Body of pancreas (tissue), 4 donors: ENCODE measurements around the gene ADAMTSL1. TPM values are rescaled to one million over a fixed set of nuclear protein-coding genes. Genes with fewer than 3 reads are reported as not detected.

Source experiments
- ATAC-seq: fragments of 150-250 bp; one replicate; pipeline ENCODE4 v1.9.1; 2016
- DNase-seq, 4 donors: peaks; one replicate each; pipeline ENCODE4 v3.0.0-alpha.2; 2019
- H3K27ac ChIP-seq, 4 donors: fragments of 200-600 bp; sonication (generic); 1 replicate in 3 of 4; 2 replicates in 1 of 4; pipeline versions ENCODE4 v1.5.1 to v1.6.1; 2016 to 2019; ENCODE audit warnings: mild to moderate bottlenecking in 1 of 4, mixed read lengths in 1 of 4, moderate library complexity in 1 of 4
- H3K27me3 ChIP-seq, 2 donors: fragments of 200-600 bp; sonication (generic); one replicate each; pipeline ENCODE4 v1.6.0; 2016; ENCODE audit warnings: mild to moderate bottlenecking in 1 of 2
- H3K36me3 ChIP-seq, 2 donors: fragments of 200-600 bp; sonication (generic); replicated peaks in 1 of 2; 2 replicates each; pipeline ENCODE4 v1.5.1; 2016; ENCODE audit warnings: low read depth in 2 of 2; ENCODE audit not compliant: insufficient read depth in 1 of 2
- H3K4me1 ChIP-seq: fragments of 200-600 bp; sonication (generic); one replicate; pipeline ENCODE4 v1.6.0; 2016
- H3K4me3 ChIP-seq, 2 donors: fragments of 200-600 bp; sonication (generic); 1 replicate in 1 of 2; 2 replicates in 1 of 2; pipeline ENCODE4 v1.5.1; 2016 to 2019
- H3K9me3 ChIP-seq, 3 donors: fragments of 200-600 bp; sonication (generic); 1 replicate in 2 of 3; 2 replicates in 1 of 3; pipeline ENCODE4 v1.5.1; 2016
- CTCF ChIP-seq, 7 experiments: fragments of 450-650 bp in 4 of 7; fragments of 200-600 bp in 3 of 7; sonication (generic) in 3 of 7; IDR thresholded peaks; one replicate each; pipeline ENCODE4 v1.5.1; 2016 to 2019; ENCODE audit warnings: antibody characterized with exemption in 7 of 7
- POLR2A ChIP-seq, 3 donors: fragments of 450-650 bp; IDR thresholded peaks; one replicate each; pipeline ENCODE4 v1.6.1; 2016; ENCODE audit warnings: antibody characterized with exemption in 3 of 3, mild to moderate bottlenecking in 2 of 3
- WGBS, 2 donors: methylation state at CpG; one replicate each; pipeline ENCODE4 v1.1.5; 2017; 5-methylcytosine and 5-hydroxymethylcytosine counted together
- intact Hi-C: fragments of 100-400 bp; cut with DNase I; formaldehyde crosslinking; loops from one replicate; pipeline ENCODE4 v1.15.1; 2023
- total RNA-seq, 2 donors: library from RNA; depleted of rRNA; stranded (reverse); fragments of >200 nt; gene quantifications; one replicate each; pipeline ENCODE4 v1.1.0, GENCODE V29; 2016

Gene ADAMTSL1
- total RNA-seq, 2 donors from 2014 or later: 0.52 to 0.99 TPM

GRCh38 chr9:18683312-18683711 is 209.4 kb downstream of the ADAMTSL1 start:
- no peaks in the 10 kb centered on the region for H3K36me3 ChIP-seq
- H3K4me1 ChIP-seq: no peaks in the 10 kb centered on the region
- intact Hi-C loops: no loop called here
- WGBS, 2 donors: 75 to 86% methylated on average over 12 of the region's 12 CpGs
- no peaks in the 10 kb centered on the region for H3K27me3 ChIP-seq
- H3K9me3 ChIP-seq: no peaks in the 10 kb centered on the region
- no peak overlapping the region for H3K27ac ChIP-seq
- TF ChIP-seq CTCF (IDR thresholded peaks at IDR 0.05): no peak
- TF ChIP-seq POLR2A (IDR thresholded peaks at IDR 0.05): no peak
- no peak for ATAC-seq
- DNase-seq: no peak
- no peak overlapping the region for H3K4me3 ChIP-seq

- intact Hi-C loops: no loop called here
- TF ChIP-seq CTCF (IDR thresholded peaks at IDR 0.05) (no peak), POLR2A (IDR thresholded peaks at IDR 0.05) (no peak)
- H3K27me3 ChIP-seq: no peaks in the 10 kb centered on the region
- no peaks in the 10 kb centered on the region for H3K9me3 ChIP-seq
- DNase-seq (no peak), ATAC-seq (no peak)
- no peaks in the 10 kb centered on the region for H3K36me3 ChIP-seq
- WGBS, 2 donors: 54 to 81% methylated on average over 1 of the region's 1 CpG
- H3K4me1 ChIP-seq: no peaks in the 10 kb centered on the region
- no peak overlapping the region for H3K4me3 ChIP-seq
- no peak overlapping the region for H3K27ac ChIP-seq
These were observed 209.9 kb downstream of the ADAMTSL1 start for GRCh38 chr9:18683851-18684250.

GRCh38 chr9:18684593-18685317 is 210.8 kb downstream of the ADAMTSL1 start:
- no peak for DNase-seq
- Histone ChIP-seq H3K27me3 (no peaks in the 10 kb centered on the region), H3K27ac (no peak overlapping the region), H3K9me3 (no peaks in the 10 kb centered on the region), H3K4me1 (no peaks in the 10 kb centered on the region), H3K4me3 (no peak overlapping the region), H3K36me3 (no peaks in the 10 kb centered on the region)
- TF ChIP-seq CTCF (IDR thresholded peaks at IDR 0.05) (no peak), POLR2A (IDR thresholded peaks at IDR 0.05) (no peak)
- no peak for ATAC-seq
- 61 to 70% methylated on average over 5 of the region's 5 CpGs for WGBS, 2 donors
- intact Hi-C loops: no loop called here

GRCh38 chr9:18688581-18689565 is 214.9 kb downstream of the ADAMTSL1 start:
- Histone ChIP-seq H3K4me1 (no peaks in the 10 kb centered on the region), H3K4me3 (no peak overlapping the region), H3K36me3 (no peaks in the 10 kb centered on the region), H3K27ac (no peak overlapping the region), H3K27me3 (no peaks in the 10 kb centered on the region), H3K9me3 (no peaks in the 10 kb centered on the region)
- intact Hi-C loops: no loop called here
- WGBS, 2 donors: 52 to 65% methylated on average over 6 of the region's 6 CpGs
- ATAC-seq (no peak), DNase-seq (no peak)
- TF ChIP-seq CTCF (IDR thresholded peaks at IDR 0.05): no peak
